WTC11 (cell line): ENCODE data around the gene ANKRD13C. TPM values are rescaled to one million over a fixed set of nuclear protein-coding genes. Genes with fewer than 3 reads are reported as not detected.

Experiments
- ATAC-seq: fragments of 200-7000 bp; cut with Tn5 transposase; 2 replicates; pipeline ENCODE4 v1.10.0; 2021; ENCODE audit warnings: mild to moderate bottlenecking, moderate library complexity
- CTCF ChIA-PET: fragments of 300-600 bp; sonication (Branson Sonifier 250); formaldehyde crosslinking; loops from one replicate; lab custom pipeline; 2021; ENCODE audit warnings: antibody characterized with exemption; lab: Charles Lee
- POLR2A ChIA-PET: fragments of 350-600 bp; sonication (Branson Sonifier 250); formaldehyde crosslinking; loops from one replicate; lab custom pipeline; 2021; ENCODE audit warnings: antibody characterized with exemption; lab: Charles Lee
- DNase-seq: peaks from one replicate; pipeline ENCODE4 v3.0.0; 2021; ENCODE audit warnings: low spot score
- H3K27ac Mint-ChIP-seq: 2 replicates; pipeline ENCODE4 v1.8.0; 2021; ENCODE audit warnings: mixed read lengths
- H3K27me3 Mint-ChIP-seq: 2 replicates; pipeline ENCODE4 v1.8.0; 2021; ENCODE audit warnings: low read depth, mild to moderate bottlenecking, moderate library complexity, mixed read lengths
- H3K36me3 Mint-ChIP-seq: 2 replicates; pipeline ENCODE4 v1.8.0; 2021; ENCODE audit warnings: mixed read lengths
- H3K4me1 Mint-ChIP-seq: 2 replicates; pipeline ENCODE4 v1.8.0; 2022; ENCODE audit warnings: mixed read lengths
- H3K4me3 Mint-ChIP-seq: 2 replicates; pipeline ENCODE4 v1.8.0; 2021; ENCODE audit warnings: mild to moderate bottlenecking, moderate library complexity, mixed read lengths
- H3K9me3 Mint-ChIP-seq: 2 replicates; pipeline ENCODE4 v1.8.0; 2021; ENCODE audit warnings: mixed read lengths
- CREB1 ChIP-seq: sonication (generic); formaldehyde crosslinking; IDR thresholded peaks from 2 replicates; pipeline ENCODE4 v1.8.0; 2023; ENCODE audit warnings: mild to moderate bottlenecking, missing genetic modification reagents
- CTCF ChIP-seq: fragments of 200-600 bp; IDR thresholded peaks from 2 replicates; pipeline ENCODE4 v1.8.0; 2022; ENCODE audit warnings: antibody characterized with exemption
- ELF4 ChIP-seq: sonication (generic); formaldehyde crosslinking; IDR thresholded peaks from 2 replicates; pipeline ENCODE4 v1.8.1; 2022; ENCODE audit warnings: low read depth, mild to moderate bottlenecking, moderate library complexity, missing genetic modification reagents
- ETV6 ChIP-seq: sonication (generic); formaldehyde crosslinking; IDR thresholded peaks from 2 replicates; pipeline ENCODE4 v1.8.1; 2022; ENCODE audit warnings: mild to moderate bottlenecking, missing genetic modification reagents
- FOXK1 ChIP-seq: sonication (generic); formaldehyde crosslinking; IDR thresholded peaks from 2 replicates; pipeline ENCODE4 v1.8.0; 2022; ENCODE audit warnings: mild to moderate bottlenecking, moderate library complexity, missing genetic modification reagents
- GTF2I ChIP-seq: fragments of 250-450 bp; sonication (Bioruptor Pico); conservative IDR thresholded peaks from 2 replicates; pipeline ENCODE4 v1.4.0; 2021; ENCODE audit warnings: mild to moderate bottlenecking
- HMGA2 ChIP-seq: fragments of 250-450 bp; sonication (Bioruptor Pico); IDR thresholded peaks from 2 replicates; pipeline ENCODE4 v1.4.0; 2021; ENCODE audit warnings: mild to moderate bottlenecking, moderate library complexity
- JAZF1 ChIP-seq: fragments of 250-450 bp; sonication (Bioruptor Pico); IDR thresholded peaks from 2 replicates; pipeline ENCODE4 v1.9.0; 2021; ENCODE audit warnings: moderate library complexity, mild to moderate bottlenecking, inconsistent platforms
- MYBL2 ChIP-seq: sonication (generic); formaldehyde crosslinking; IDR thresholded peaks from 2 replicates; pipeline ENCODE4 v1.8.1; 2023; ENCODE audit warnings: mild to moderate bottlenecking, moderate library complexity, missing genetic modification reagents
- NFE2L1 ChIP-seq: sonication (generic); formaldehyde crosslinking; IDR thresholded peaks from 2 replicates; pipeline ENCODE4 v1.8.1; 2023; ENCODE audit warnings: missing genetic modification reagents
- PRDM15 ChIP-seq: sonication (generic); formaldehyde crosslinking; IDR thresholded peaks from 2 replicates; pipeline ENCODE4 v1.8.0; 2022; ENCODE audit warnings: missing genetic modification reagents
- SP1 ChIP-seq: sonication (generic); formaldehyde crosslinking; conservative IDR thresholded peaks from 2 replicates; pipeline ENCODE4 v1.8.1; 2022; ENCODE audit warnings: missing genetic modification reagents
- STAT6 ChIP-seq: sonication (generic); formaldehyde crosslinking; conservative IDR thresholded peaks from 2 replicates; pipeline ENCODE4 v1.8.1; 2023; ENCODE audit warnings: mild to moderate bottlenecking, low read depth, missing genetic modification reagents, moderate library complexity
- ZBTB21 ChIP-seq: sonication (generic); formaldehyde crosslinking; IDR thresholded peaks from 2 replicates; pipeline ENCODE4 v1.8.1; 2023; ENCODE audit warnings: mild to moderate bottlenecking, missing genetic modification reagents, borderline replicate concordance
- ZBTB43 ChIP-seq: sonication (generic); formaldehyde crosslinking; IDR thresholded peaks from 2 replicates; pipeline ENCODE4 v1.8.1; 2023; ENCODE audit warnings: mild to moderate bottlenecking, missing genetic modification reagents
- ZNF232 ChIP-seq: sonication (generic); formaldehyde crosslinking; IDR thresholded peaks from 2 replicates; pipeline ENCODE4 v1.8.0; 2022; ENCODE audit warnings: mild to moderate bottlenecking, missing genetic modification reagents
- ZNF671 ChIP-seq: fragments of 250-450 bp; sonication (Bioruptor Pico); IDR thresholded peaks from 2 replicates; pipeline ENCODE4 v1.8.0; 2021; ENCODE audit warnings: mild to moderate bottlenecking
- total RNA-seq: library from RNA; stranded (reverse); gene quantifications from 3 replicates; pipeline ENCODE4 v1.2.3, GENCODE V29; 2021
- TF ChIP-seq, protein P1 (sequence below): sonication (generic); formaldehyde crosslinking; IDR thresholded peaks from 2 replicates; pipeline ENCODE4 v1.8.0; 2022; ENCODE audit warnings: mild to moderate bottlenecking, missing genetic modification reagents
- TF ChIP-seq, protein P2 (sequence below): sonication (generic); formaldehyde crosslinking; IDR thresholded peaks from 2 replicates; pipeline ENCODE4 v1.8.1; 2023; ENCODE audit warnings: mild to moderate bottlenecking, missing genetic modification reagents
- TF ChIP-seq, protein P3 (sequence below): sonication (generic); formaldehyde crosslinking; IDR thresholded peaks from 2 replicates; pipeline ENCODE4 v1.8.1; 2023; ENCODE audit warnings: mild to moderate bottlenecking, missing genetic modification reagents, moderate library complexity

Gene ANKRD13C
- total RNA-seq, 1 experiment from 2014 or later: 22.5 TPM

DNA sequence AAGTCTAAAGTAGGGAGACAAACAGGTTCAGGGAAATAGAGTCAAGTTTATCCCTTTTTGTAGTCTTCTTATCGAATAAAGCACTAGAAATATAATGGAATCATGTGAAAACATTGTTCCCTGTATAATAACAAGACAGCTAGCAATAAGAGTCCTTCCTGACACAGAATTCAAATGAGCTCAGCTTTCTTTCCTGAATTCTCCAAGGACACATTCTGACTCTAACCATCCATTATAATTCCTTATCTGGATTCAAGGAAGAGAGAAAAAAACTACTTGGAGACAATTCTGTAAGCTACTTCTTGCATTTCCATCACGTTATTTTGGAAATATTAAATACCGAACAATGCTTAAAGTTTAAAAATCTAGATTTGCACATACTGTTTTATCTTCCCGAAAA is 58.8 kb downstream of the ANKRD13C start:
- CTCF ChIA-PET: no interaction called here
- POLR2A ChIA-PET: no interaction called here
- Mint-ChIP-seq H3K27me3 (no peaks in the 10 kb centered on the region), H3K9me3 (no peaks in the 10 kb centered on the region), H3K27ac (no peak overlapping the region; the same call in 1 of the 2 replicates), H3K36me3 (peaks cover 36% of the 10 kb centered on the region), H3K4me3 (no peak overlapping the region), H3K4me1 (no peaks in the 10 kb centered on the region)
- TF ChIP-seq STAT6 (no peak), ETV6 (CRISPR knock-in tag) (no peak), ZNF671 (CRISPR knock-in tag) (no peak), ZBTB21 (CRISPR knock-in tag) (no peak), CREB1 (CRISPR knock-in tag) (no peak), SP1 (CRISPR knock-in tag) (no peak), MYBL2 (CRISPR knock-in tag) (no peak), CTCF (no peak), NFE2L1 (CRISPR knock-in tag) (no peak), FOXK1 (CRISPR knock-in tag) (no peak), GTF2I (no peak), ZNF232 (CRISPR knock-in tag) (no peak)
- TF ChIP-seq, protein P1, sequence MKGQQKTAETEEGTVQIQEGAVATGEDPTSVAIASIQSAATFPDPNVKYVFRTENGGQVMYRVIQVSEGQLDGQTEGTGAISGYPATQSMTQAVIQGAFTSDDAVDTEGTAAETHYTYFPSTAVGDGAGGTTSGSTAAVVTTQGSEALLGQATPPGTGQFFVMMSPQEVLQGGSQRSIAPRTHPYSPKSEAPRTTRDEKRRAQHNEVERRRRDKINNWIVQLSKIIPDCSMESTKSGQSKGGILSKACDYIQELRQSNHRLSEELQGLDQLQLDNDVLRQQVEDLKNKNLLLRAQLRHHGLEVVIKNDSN (CRISPR knock-in tag): no peak
- TF ChIP-seq, protein P2, sequence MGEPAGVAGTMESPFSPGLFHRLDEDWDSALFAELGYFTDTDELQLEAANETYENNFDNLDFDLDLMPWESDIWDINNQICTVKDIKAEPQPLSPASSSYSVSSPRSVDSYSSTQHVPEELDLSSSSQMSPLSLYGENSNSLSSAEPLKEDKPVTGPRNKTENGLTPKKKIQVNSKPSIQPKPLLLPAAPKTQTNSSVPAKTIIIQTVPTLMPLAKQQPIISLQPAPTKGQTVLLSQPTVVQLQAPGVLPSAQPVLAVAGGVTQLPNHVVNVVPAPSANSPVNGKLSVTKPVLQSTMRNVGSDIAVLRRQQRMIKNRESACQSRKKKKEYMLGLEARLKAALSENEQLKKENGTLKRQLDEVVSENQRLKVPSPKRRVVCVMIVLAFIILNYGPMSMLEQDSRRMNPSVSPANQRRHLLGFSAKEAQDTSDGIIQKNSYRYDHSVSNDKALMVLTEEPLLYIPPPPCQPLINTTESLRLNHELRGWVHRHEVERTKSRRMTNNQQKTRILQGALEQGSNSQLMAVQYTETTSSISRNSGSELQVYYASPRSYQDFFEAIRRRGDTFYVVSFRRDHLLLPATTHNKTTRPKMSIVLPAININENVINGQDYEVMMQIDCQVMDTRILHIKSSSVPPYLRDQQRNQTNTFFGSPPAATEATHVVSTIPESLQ (CRISPR knock-in tag): no peak
- DNase-seq (no peak), ATAC-seq (no peak)

DNA sequence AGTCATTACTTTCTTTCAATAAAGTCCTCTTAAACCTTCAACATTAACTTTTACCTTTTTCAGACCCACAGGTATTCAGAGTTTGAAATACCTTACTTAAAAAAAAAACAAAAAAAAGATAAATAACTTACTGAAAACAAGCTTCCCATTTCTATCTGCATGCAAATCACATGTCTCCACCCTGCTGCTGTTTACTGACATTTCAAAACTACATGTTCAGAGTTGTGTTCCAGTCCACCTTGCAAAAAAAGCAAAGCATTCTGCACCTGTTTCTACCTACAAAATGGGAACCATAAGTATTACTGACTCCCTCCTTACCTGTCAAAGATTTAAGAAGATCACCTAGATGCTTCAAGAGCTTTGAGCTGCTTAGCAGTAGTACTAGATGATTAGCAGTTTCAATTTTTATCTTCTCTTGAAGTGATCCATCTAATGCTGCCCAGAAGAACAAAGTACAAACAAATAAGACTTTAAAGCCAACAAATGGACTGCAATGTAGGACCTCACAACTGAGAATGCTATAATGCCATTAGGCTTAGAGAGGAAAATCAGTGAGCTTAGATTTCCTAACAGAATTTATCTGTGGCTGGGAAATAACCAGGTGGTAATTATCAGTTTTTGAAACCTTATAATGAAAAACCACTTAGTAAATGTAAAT is 61.2 kb downstream of the ANKRD13C start:
- H3K4me1 Mint-ChIP-seq: no peaks in the 10 kb centered on the region
- CTCF ChIA-PET: interaction anchor here (1.1 kb wide), 1 partner anchor 154 kb away, joined by 3 read pairs; no protein-coding TSS in a partner anchor
- POLR2A ChIA-PET: no interaction called here
- peaks cover 24% of the 10 kb centered on the region for H3K36me3 Mint-ChIP-seq
- H3K27ac Mint-ChIP-seq: no peak overlapping the region
- no peaks in the 10 kb centered on the region for H3K27me3 Mint-ChIP-seq
- no peak for DNase-seq
- no peak for ATAC-seq
- H3K4me3 Mint-ChIP-seq: no peak overlapping the region
- no peaks in the 10 kb centered on the region for H3K9me3 Mint-ChIP-seq
- no peak for TF ChIP-seq PRDM15
- no peak for TF ChIP-seq JAZF1 (CRISPR knock-in tag)
- TF ChIP-seq HMGA2 (CRISPR knock-in tag): no peak
- TF ChIP-seq ELF4 (CRISPR knock-in tag): no peak
- TF ChIP-seq ZBTB21 (CRISPR knock-in tag): no peak
- TF ChIP-seq, protein P2 (CRISPR knock-in tag): no peak
- TF ChIP-seq, protein P3, sequence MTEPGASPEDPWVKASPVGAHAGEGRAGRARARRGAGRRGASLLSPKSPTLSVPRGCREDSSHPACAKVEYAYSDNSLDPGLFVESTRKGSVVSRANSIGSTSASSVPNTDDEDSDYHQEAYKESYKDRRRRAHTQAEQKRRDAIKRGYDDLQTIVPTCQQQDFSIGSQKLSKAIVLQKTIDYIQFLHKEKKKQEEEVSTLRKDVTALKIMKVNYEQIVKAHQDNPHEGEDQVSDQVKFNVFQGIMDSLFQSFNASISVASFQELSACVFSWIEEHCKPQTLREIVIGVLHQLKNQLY (CRISPR knock-in tag): no peak
- no peak for TF ChIP-seq MYBL2 (CRISPR knock-in tag)
- no peak for TF ChIP-seq ZBTB43 (CRISPR knock-in tag)
